Measurements from ENCODE around the gene OVCH2. TPM values are rescaled to one million over a fixed set of nuclear protein-coding genes. Genes with fewer than 3 reads are reported as not detected.

Gene OVCH2
- polyA plus RNA-seq, 3 donors: not detected

- Mint-ChIP-seq H3K4me3 (no peak overlapping the region), H3K27ac (peak overlapping the region in 1 of 7 donors; percentile 12), H3K4me1 (peaks cover 13% of the 10 kb centered on the region), H3K27me3 (ENCODE audit: low read depth in 3 of 3) (peaks cover 2 to 3% (median 3%) of the 10 kb centered on the region in 3 donors), H3K9me3 (no peaks in the 10 kb centered on the region), H3K36me3 (peaks cover 65 to 69% of the 10 kb centered on the region in 2 donors)
- DNase-seq: no peak
- Histone ChIP-seq H3K9ac (ENCODE audit: insufficient read depth, low read length, poor library complexity, severe bottlenecking) (no peak overlapping the region), H3K9me3 (replicated peaks in 1 of 2; ENCODE audit: control insufficient read depth in 1 of 2, insufficient read depth in 1 of 2, low read length in 2 of 2) (no peaks in the 10 kb centered on the region), H3K4me2 (replicated peaks; ENCODE audit: extremely low read depth, low read length, poor library complexity, severe bottlenecking) (no peak overlapping the region), H3K27ac (ENCODE audit: low read depth in 1 of 2, low read length in 2 of 2) (no peak overlapping the region), H3K27me3 (ENCODE audit: control insufficient read depth in 2 of 2, insufficient read depth in 2 of 2, low read length in 2 of 2) (no peaks in the 10 kb centered on the region), H2AFZ (ENCODE audit: insufficient read depth, low read depth, low read length, poor library complexity, severe bottlenecking) (no peak overlapping the region), H3K4me3 (replicated peaks in 1 of 3; ENCODE audit: low read depth in 2 of 3, low read length in 3 of 3) (no peak overlapping the region), H3K36me3 (replicated peaks in 1 of 2; ENCODE audit: control insufficient read depth in 1 of 2, insufficient read depth in 2 of 2, low read length in 2 of 2) (peaks cover 53 to 69% of the 10 kb centered on the region in 2 donors), H4K20me1 (ENCODE audit: insufficient read depth, low read length) (peaks cover 17% of the 10 kb centered on the region), H3K79me2 (ENCODE audit: insufficient read depth, low read length) (no peaks in the 10 kb centered on the region), H3K4me1 (ENCODE audit: control insufficient read depth in 1 of 2, insufficient read depth in 2 of 2, low read length in 2 of 2) (peaks cover 8 to 13% of the 10 kb centered on the region in 2 donors)
- TF ChIP-seq CTCF (IDR thresholded peaks at IDR 0.05): no peak
- 90% methylated on average over 12 of the region's 14 CpGs for WGBS (ENCODE audit: insufficient coverage)
- intact Hi-C loops (cut with micrococcal nuclease): no loop called here
These were observed 50.7 kb downstream of the OVCH2 start for GRCh38 chr11:7655253-7656217.

GRCh38 chr11:7654195-7654705 lies 52.0 kb downstream of the OVCH2 start:
- no peak overlapping the region for H3K4me2 ChIP-seq (replicated peaks; ENCODE audit: extremely low read depth, low read length, poor library complexity, severe bottlenecking)
- H3K27ac ChIP-seq (ENCODE audit: low read depth in 1 of 2, low read length in 2 of 2): no peak overlapping the region
- H3K27me3 ChIP-seq (ENCODE audit: control insufficient read depth in 2 of 2, insufficient read depth in 2 of 2, low read length in 2 of 2): no peaks in the 10 kb centered on the region
- Mint-ChIP-seq H3K9me3 (no peaks in the 10 kb centered on the region), H3K4me3 (no peak overlapping the region), H3K36me3 (peaks cover 78 to 82% of the 10 kb centered on the region in 2 donors), H3K4me1 (peaks cover 15% of the 10 kb centered on the region), H3K27ac (peak overlapping the region in 1 of 7 donors; percentile 48), H3K27me3 (ENCODE audit: low read depth in 3 of 3) (peaks cover 2 to 5% (median 3%) of the 10 kb centered on the region in 3 donors)
- H4K20me1 ChIP-seq (ENCODE audit: insufficient read depth, low read length): peaks cover 17% of the 10 kb centered on the region
- no peaks in the 10 kb centered on the region for H3K79me2 ChIP-seq (ENCODE audit: insufficient read depth, low read length)
- peaks cover 65 to 82% of the 10 kb centered on the region in 2 donors for H3K36me3 ChIP-seq (replicated peaks in 1 of 2; ENCODE audit: control insufficient read depth in 1 of 2, insufficient read depth in 2 of 2, low read length in 2 of 2)
- no peak overlapping the region for H3K4me3 ChIP-seq (replicated peaks in 1 of 3; ENCODE audit: low read depth in 2 of 3, low read length in 3 of 3)
- no peak overlapping the region for H3K9ac ChIP-seq (ENCODE audit: insufficient read depth, low read length, poor library complexity, severe bottlenecking)
- peaks cover 8 to 15% of the 10 kb centered on the region in 2 donors for H3K4me1 ChIP-seq (ENCODE audit: control insufficient read depth in 1 of 2, insufficient read depth in 2 of 2, low read length in 2 of 2)
- H3K9me3 ChIP-seq (replicated peaks in 1 of 2; ENCODE audit: control insufficient read depth in 1 of 2, insufficient read depth in 1 of 2, low read length in 2 of 2): no peaks in the 10 kb centered on the region
- no peak for TF ChIP-seq CTCF (IDR thresholded peaks at IDR 0.05)
- 94% methylated on average over 4 of the region's 4 CpGs for WGBS (ENCODE audit: insufficient coverage)
- no peak for DNase-seq
- intact Hi-C loops (cut with micrococcal nuclease): no loop called here
- H2AFZ ChIP-seq (ENCODE audit: insufficient read depth, low read depth, low read length, poor library complexity, severe bottlenecking): no peak overlapping the region

All from CD14-positive monocyte (primary cell).